ENCODE results near the gene BIRC7.

The BIRC7 gene, protein sequence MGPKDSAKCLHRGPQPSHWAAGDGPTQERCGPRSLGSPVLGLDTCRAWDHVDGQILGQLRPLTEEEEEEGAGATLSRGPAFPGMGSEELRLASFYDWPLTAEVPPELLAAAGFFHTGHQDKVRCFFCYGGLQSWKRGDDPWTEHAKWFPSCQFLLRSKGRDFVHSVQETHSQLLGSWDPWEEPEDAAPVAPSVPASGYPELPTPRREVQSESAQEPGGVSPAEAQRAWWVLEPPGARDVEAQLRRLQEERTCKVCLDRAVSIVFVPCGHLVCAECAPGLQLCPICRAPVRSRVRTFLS

DNA sequence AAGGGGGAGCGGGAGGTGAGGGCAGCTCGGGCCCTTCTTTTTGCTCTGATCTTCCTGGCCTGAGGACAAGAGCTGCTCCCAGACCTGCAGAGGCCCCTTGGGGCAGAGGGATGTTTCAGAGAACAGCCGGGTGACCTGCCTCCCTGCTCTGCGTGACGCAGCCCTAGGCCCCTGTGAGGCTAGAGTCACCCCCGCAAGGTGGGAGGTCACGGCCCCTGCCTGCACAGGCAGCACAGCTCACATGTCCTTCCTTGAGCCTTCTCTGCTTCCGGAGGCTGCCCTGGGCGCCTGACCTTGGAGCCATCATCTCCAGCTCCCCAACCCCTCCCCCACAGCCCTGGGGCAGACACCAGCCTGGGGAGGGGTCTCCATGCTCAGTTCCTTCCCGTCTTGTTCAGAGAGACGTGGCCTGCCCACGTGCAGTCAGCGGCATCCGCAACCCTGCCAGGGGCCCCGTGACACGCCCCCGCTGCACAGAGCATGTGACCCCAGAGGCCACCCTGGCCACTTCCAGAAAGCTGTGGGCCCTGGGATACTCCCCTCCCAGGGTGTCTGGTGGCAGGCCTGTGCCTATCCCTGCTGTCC lies at the start of gene BIRC7:
Gene BIRC7, plus strand, starts transcription at position 507 of the 585 bp plus-strand sequence. CDS start 192 bp downstream, outside the sequence.
- DNase-seq = no peak

DNA sequence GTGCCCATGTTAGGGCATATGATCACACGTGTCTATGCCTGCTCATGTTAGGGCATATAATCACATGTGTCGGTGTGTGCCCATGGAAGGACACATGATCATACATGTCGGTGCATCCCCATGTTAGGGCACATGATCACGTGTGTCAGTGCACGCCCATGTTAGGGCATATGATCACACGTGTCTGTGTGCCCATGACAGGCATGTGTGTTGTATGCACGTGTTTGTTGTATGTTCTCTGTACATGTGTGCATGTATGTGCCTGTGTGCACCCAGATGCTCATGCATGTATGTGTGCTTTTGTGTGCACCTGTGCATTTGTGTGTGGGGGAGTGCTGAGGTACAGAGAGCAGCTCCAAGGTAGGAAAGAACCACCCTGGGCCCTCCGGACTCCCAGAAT lies 49.6 kb upstream of the BIRC7 start:
- no peak for DNase-seq

DNA sequence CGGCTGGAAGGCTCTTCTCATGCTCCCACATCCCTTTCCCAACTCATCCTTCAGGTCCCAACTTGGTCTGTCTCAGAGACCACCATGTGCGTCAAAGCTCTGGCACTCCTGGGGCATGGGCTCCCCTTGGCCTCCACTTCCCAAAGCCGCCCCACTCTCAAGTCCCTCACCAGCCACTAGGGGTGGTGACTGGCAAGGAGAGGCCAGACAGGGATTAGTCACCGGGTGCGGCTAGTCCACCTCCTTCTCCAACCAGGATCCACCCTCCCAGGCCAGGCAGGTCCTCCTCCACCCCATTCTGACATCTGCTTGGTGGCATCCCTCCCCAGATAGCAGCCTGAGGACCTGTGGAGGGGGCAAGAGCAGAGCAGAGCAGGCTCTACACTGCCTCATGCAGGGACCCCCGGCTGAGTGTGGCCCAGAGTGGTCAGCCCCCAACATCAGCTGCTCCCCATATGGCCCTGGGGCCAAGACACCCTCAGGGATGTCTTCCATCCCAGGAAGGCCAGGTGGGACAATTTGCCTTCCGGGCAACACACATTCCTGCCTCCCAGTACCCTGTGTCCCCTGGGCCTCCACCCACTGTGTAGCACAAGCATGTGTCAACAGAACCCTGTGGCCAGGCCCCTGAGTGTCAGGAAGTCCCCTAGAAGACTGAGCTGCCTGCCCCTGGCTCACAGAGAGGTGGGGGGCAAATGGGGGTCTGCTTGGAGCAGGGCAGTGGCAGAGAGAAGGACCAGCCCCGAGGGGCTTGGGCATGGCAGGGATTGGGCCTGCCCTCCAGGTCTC lies 49.0 kb upstream of the BIRC7 start:
- DNase-seq = no peak

DNA sequence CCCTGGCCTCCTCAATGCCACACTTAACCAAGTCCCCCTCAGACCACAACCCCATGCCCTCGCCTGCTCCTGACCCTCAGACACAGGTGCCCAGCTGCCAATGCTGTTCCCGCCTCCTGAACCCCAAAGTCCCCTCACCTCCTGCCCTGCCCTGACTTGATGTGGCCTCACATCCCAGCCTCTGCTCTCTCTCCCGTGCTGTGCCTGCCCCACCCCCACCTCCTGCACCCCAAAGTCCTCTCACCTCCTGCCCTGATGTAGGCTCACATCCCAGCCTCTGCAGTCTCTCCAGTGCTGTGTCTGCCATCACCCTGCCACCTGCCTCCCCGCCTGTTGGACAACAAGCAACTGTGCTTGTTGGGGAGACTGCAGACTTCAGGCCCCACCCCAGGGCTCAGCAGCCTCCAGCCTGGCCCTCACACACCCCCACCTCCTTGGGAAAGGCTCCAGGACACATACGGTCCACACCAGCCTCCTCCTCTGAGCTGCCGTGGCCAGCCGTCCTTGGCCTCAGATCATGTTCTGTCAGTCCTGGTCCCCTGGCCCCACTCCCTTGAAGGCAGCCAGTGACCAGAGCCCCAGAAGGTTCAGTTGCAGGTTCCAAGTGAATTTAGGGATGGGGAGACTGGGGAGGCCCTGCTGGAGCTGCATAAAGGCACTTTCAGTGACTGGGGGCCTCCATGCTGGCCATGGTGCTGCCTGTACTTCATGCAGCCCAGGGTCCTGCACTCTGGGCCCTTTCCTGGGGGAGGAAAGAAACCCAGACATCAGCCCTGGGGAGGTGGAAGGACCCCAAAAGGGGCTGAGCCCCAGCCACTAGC lies 48.2 kb upstream of the BIRC7 start:
- DNase-seq = no peak

DNA sequence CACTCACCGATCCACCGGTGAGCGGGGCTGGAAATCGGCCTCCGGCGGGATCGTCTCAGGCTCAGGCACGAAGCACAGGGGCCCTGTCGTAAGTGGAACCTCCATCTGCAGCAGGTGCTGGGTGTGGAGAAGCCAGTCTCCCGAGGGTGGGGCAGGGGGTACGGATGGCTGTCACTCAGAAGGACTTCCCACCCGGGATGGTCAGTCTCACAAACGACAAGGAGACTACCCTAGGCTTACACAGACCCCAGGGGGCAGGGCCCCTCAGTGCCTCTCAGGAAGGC lies 47.6 kb upstream of the BIRC7 start:
- no peak for DNase-seq

DNA sequence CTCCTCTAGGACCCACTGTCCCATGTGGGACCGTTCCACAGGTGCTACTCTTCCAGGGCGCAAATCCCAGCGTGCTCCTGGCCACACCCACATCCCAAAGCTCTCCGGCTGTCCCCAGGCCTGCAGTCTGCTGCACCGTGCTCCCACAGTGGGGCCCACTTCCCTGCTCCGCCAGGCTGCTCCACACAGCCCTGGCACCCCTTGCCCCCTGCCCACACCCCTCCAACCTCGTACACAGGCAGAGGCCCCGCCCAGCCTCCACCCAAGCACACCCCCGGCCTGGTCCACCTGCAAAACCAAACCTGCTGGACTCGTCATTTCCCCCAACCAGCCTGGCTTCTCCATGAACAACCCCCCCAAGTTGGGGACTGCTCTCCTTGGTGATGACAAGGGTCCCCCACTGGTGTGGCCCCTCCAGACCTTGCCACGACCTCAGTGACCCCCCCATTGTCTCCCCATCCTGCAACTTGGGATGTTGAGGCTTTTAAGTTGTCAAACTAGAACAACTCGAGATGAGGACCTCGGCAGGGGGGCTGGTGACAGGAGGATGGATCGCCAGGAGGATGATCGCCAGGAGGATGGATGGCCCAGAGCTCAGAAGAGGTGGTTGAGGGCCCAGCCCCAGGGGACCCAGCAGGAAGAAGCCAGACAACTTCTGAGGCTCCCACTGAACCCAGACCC lies 46.9 kb upstream of the BIRC7 start:
- DNase-seq = no peak

DNA sequence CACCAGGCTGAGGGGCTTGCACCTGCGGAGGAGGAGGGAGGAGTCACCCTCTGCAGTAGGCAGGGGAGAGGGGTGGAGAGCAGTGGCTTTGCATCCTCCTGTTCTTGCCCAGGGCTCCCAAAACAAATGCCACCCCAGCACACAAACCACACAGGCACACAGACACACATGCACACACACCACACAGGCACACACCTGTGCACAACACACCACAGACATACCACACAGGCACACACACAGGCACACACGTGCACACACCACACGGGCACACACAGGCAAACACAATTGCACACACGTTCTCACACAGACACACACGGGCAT lies 46.4 kb upstream of the BIRC7 start:
- no peak for DNase-seq

DNA sequence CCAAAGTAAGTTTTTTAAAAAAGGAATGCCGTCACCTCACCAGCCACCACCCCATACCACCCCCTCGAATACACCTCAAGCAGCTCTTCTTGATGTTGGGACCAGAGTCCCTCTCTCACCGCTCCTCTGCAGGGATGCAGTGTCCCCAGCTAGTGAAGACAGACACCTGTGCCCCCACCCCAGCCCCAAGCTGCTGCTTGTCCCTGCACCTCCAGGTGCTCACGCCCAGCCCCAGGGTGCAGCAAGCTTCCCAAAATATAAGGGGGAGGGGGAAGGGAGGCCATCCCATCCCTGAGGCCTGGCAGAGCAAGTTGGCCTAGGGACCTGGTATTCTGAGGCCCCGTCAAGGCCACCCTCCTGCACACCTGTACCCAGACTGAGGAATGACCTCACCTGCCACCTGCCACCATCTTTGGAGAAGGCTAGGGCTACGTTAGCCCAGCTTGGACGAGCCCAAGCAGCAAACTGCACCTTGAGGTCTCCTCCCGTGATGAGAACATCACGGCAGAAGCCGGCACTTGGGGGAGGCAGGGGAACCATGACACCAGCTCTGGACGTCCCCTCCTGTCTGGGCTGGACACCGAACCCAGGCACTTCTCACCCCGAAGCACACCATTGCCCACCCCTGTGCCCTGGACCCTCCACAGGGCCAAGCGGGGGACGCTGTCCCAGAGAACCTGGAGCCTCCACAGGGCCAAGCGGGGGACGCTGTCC lies 45.7 kb upstream of the BIRC7 start:
- no peak for DNase-seq

DNA sequence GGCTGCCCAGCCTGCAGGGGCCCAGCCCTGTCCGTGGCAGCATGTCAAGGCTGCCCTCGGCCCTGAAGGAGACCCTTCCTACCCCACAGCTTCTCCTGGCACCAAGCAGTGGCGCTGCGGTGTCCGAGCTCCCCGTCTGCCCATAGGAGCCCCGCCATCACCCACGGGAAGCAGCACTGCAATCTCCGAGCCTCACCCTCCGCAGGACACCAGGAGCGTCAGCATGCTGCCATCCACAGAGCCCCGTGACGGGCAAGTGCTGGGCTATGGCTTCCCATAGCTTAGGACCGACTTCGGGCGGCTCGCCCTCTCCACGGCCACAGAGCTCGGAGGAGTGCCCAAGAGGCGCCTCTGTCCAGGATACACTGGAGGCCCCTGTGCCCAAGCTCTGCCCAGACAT lies 44.9 kb upstream of the BIRC7 start:
- DNase-seq = no peak

DNA sequence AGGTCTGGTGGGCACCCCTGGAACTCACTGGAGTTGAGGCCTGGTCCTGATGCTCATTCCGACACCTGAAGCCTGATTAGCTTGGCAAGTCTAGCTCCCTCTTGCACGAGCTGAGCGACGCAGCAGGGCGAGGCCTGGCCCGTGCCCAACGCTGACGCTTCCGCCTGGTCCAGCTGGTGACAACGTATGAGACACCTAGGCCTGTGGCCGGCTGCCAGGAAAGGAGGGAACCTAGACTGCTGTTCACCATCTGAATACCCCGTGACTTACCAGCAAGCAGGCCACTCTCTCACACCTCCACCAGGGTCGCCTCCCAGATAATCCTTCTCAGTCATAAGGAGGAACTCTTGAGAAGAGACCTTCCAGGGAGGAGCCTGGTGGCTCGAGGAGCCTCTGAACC lies 44.3 kb upstream of the BIRC7 start:
- no peak for DNase-seq

DNA sequence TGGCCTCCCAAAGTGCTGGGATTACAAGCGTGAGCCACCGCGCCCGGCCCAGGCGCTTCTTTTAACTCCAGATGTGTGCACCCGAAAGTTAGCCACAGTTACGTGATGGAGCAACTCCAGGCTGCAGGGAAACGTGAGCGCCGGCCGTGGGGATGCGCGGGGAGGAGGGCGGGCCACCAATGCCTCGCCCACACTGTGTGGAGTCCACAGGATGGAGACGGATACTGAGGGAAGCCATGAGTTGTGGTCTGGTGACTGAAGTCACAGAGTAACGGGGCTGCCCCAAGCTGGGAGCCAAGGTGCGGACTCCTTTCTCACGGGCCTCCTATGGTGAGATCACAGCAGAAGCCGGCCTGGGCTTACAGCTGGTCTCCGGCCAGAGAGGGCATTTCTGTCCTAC lies 43.0 kb upstream of the BIRC7 start:
- DNase-seq = no peak

DNA sequence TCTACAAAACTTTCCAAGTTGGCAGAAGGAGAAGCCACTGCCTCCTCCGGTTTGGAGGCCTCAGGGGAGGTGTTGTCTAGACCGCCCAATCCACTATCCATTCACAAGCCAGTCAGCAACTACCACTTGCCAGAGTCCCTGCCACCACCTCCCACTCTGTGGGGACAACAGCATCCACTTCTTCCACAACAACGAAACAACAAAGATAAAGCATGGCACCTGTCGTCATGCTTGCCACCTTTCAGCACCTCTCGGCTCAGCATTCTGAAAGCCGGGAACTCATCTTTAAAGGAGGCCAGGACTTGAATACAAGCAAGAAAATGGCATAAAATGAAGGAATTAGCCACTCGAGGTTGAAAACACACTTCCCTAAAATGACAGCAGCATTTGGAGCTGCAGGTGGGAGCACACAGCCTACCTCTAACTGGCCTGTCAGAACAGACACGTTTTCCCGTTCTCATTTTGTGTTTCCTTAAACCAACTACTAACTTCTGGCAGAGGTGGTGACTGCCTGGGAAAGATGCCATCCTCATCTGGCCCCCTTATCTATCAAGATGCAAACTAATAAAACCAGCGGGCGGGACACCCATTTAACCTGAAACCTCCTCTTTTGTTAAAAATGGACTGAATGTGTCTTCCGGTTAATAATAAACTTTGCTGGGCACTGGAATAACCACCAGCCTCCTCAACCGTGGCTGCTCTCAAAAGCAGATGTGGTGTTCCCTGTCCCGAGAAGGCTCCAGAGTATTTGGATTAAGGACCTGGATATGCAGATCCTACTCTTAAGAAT lies 41.5 kb upstream of the BIRC7 start:
- no peak for DNase-seq

DNA sequence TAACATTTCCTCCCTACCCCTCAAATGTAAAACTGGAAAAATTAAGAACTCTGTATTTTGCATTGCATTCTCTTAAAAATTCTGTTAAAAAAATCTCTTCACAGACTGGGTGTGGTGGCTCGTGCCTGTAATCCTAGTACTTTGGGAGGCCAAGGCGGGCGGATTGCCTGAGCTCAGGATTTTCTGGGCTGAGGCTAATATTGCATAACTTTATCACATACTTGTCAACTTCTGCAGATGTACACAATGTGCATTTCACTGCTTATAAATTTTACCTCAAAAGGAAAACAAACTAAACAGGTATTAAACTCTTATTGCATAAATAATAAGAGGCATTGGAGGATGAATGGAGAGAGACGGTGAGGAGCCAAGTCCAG lies 40.9 kb upstream of the BIRC7 start:
- DNase-seq = no peak

DNA sequence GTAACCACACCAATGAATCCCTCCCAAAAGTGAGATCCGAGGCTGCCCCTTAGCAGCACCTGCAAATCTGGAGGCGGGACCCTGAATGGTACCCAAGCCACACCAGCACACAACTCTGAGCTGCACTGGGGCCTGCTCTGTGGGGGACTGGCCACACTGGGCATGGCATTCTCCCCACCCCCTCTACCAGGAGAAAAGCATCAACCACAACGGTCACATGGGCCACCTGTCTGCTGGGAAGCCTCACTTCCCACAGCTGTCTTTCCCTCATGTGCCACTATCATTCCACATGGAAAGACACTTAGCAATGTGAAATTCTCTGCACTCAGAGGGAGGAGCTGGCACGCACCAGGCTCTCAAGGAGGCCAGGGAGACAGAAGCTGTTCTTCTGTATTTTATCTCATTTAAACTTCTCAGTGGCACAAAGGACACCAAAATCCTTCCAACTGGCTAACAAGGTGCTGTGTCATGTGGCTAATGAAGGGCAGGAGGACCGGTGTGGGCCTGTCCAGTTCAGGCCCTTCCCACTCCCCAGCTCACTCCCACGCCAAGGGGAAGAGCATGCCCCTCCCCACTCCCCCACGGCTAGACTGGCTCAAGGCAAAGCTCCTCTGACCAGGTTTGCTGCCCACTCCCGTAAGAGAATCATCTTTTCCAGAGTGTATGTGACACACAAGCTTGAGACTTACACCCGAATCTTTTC lies 38.8 kb upstream of the BIRC7 start:
- no peak for DNase-seq

DNA sequence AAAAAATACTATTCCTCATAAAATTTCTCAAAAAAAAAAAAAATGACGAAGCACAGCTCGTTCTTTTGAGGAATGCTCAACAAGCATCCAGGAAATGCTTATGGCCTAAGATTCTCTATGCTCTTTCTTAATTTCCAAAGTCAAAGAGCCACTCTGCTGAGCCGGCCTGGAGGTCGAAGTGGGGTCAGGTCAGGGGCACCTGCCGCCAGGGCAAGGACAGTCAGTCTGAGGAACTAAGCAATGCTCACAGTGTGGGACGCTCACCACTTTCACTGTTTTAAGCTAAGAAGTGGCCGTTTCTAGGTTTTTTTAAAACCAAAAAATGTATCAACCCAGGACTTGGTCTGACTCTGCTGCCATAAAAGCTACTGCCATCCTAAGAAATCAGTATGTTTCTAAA lies 37.1 kb upstream of the BIRC7 start:
- DNase-seq = no peak

DNA sequence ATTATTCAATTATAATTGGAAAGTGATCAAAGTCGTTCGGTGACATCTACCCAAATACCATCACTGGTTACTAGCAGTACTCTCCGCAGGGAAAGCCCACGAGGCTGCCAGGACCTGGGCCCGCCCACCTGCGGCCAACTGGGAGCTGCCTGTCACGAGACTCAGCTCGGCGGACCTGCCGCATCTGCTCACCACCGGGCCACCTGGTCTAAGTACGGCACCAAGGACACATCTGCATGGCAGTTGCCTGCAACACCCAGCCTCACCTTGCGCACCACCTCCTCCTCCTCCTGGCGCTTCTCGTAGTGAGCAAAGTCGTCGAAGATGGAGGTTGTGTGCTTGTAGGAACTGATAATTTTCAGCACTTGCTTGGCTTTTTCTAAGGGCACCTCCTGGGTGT lies 33.7 kb upstream of the BIRC7 start:
- DNase-seq = no peak

DNA sequence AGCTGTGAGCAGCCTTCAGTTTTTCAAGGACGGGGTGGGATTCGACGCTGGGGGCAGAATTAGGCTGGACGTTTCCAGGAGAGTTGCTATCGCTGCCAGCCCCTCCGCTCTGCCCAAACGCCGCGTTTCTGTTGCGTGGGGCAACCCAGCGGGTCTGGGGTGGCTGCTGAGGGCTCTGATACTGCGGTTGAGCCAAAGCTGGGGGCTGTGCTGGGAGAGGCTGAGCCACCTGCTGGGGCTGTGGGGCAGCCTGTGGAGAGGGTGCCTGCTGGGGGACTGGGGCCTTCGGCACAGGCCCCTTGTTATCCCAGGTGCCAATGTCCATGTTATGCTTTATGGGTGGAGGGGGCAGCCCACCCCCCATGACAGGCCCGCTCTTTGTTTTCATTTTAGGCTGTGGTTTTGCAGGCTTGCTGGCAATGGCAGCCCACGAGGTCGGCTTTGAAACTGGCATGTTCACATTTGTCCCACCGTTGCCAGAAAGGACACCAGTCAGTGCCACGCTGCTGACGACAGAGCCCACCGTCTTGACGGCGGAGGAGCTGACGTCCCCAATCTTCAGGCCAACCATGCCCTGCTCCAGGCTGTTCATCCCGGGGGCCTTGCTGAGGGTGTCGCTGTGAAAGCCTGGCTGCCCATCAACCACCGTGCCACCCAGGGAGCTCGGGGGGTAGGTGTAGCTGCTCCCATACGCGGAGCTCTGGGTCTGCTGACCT lies 32.7 kb upstream of the BIRC7 start:
- no peak for DNase-seq

DNA sequence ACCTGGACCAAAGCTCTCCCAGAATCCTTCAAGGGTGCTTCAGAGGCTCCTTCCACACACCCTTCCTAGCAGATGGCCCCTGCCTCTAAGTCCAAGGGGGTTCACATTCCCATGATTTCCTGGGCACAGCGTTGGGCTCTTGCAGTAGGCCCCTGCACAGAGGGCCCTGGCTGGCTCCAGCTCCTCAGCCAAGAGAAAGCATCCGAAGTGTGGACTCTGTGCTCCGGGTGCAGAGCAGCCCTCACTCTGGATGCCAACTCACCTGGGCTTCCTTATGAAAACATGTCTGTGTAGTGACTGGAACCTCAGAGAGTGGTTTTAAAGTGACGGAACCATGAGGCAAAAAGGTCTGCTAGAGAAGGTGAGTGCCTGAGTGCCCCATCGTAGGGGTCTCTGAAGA lies 31.3 kb upstream of the BIRC7 start:
- no peak for DNase-seq

DNA sequence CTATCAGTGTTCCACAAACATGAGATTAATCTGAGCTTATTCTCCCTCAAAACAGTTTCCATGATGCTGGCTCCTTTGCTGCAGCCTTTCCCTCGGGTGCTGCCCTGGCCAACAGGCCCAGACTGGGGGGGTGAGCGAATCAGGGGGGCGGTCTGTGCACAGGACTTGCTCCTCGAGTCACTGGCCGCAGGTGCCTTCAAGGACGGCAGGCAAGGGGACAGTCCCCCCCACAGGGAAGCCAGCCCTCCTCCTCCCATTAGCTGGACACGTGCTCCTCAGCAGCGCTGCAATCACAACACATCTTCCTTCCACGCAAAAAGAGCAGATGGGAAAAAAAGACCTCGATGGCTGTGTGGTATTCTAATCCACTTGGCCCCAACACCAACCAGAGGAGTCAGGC lies 29.8 kb upstream of the BIRC7 start:
- no peak for DNase-seq

DNA sequence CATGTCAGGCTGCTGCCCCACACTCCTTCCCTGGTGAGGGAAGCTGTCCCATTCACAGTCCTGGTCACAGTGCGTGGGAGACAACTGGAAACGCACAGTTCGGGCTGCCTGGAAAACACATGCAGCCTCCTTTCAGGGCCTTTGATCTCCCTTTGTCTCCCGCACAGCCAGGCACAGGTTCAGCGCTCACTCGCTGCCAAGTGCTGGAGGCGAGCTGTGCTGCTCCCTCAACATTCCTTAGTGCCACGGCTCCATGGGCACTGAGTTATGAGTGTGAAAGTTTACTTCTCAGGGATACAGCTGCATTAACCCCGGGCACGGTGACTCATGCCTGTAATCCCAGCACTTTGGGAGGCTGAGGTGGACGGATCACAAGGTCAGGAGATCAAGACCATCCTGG lies 28.8 kb upstream of the BIRC7 start:
- DNase-seq = peak in 1 of 2 donors; percentile 24
